HepG2 (cell line): ENCODE data around the gene POFUT1. TPM values are rescaled to one million over a fixed set of nuclear protein-coding genes. Genes with fewer than 3 reads are reported as not detected.

Experiments used
- AGO2 ChIP-seq: fragments of 200-400 bp; formaldehyde crosslinking; optimal IDR thresholded peaks from 2 replicates; pipeline ENCODE3; 2017; ENCODE audit warnings: mild to moderate bottlenecking, low read depth, low read length, moderate library complexity
- AKAP8 ChIP-seq: sonication (generic); formaldehyde crosslinking; IDR thresholded peaks from 2 replicates; pipeline ENCODE4 v1.5.1; 2020; ENCODE audit warnings: mild to moderate bottlenecking, missing genetic modification reagents
- ARID2 ChIP-seq: sonication (generic); formaldehyde crosslinking; IDR thresholded peaks from 2 replicates; pipeline ENCODE4 v1.8.1; 2022; ENCODE audit warnings: mild to moderate bottlenecking, missing genetic modification reagents, borderline replicate concordance
- ARNT ChIP-seq: fragments of 450-650 bp; IDR thresholded peaks from 2 replicates; pipeline ENCODE4 v1.6.1; 2017
- ATF5 ChIP-seq: sonication (generic); formaldehyde crosslinking; IDR thresholded peaks from 2 replicates; pipeline ENCODE4 v1.4.0; 2020; ENCODE audit warnings: mild to moderate bottlenecking, low read depth, missing genetic modification reagents
- DBP ChIP-seq: sonication (generic); formaldehyde crosslinking; IDR thresholded peaks from 2 replicates; pipeline ENCODE4 v1.4.0; 2020; ENCODE audit warnings: missing genetic modification reagents; ENCODE audit errors: not compliant biosample characterization
- HHEX ChIP-seq: IDR thresholded peaks from 2 replicates; pipeline ENCODE4 v1.6.1; 2016; ENCODE audit warnings: control low read depth
- HNF4G ChIP-seq, 2 experiments: sonication (generic) in 1 of 2; formaldehyde crosslinking in 1 of 2; IDR thresholded peaks; 2 replicates each; pipeline versions ENCODE4 v1.4.0 to v1.6.1; 2011 to 2020; ENCODE audit warnings: borderline replicate concordance in 2 of 2, low read depth in 2 of 2, mild to moderate bottlenecking in 2 of 2, low read length in 1 of 2, missing genetic modification reagents in 1 of 2, moderate library complexity in 1 of 2
- IRX3 ChIP-seq: sonication (generic); formaldehyde crosslinking; IDR thresholded peaks from 2 replicates; pipeline ENCODE4 v1.8.1; 2023; ENCODE audit warnings: mild to moderate bottlenecking, low read depth, missing genetic modification reagents, borderline replicate concordance
- MAF1 ChIP-seq: sonication (generic); formaldehyde crosslinking; IDR thresholded peaks from 2 replicates; pipeline ENCODE4 v1.5.0; 2020; ENCODE audit warnings: missing genetic modification reagents, borderline replicate concordance
- MED8 ChIP-seq: sonication (generic); formaldehyde crosslinking; IDR thresholded peaks from 2 replicates; pipeline ENCODE4 v1.8.1; 2023; ENCODE audit warnings: mild to moderate bottlenecking, missing genetic modification reagents; ENCODE audit not compliant: insufficient replicate concordance
- RFX1 ChIP-seq: fragments of 450-650 bp; IDR thresholded peaks from 2 replicates; pipeline ENCODE4 v1.6.1; 2017
- SMARCE1 ChIP-seq: fragments of 450-650 bp; IDR thresholded peaks from 2 replicates; pipeline ENCODE4 v1.6.1; 2017; ENCODE audit warnings: borderline replicate concordance
- SNAPC2 ChIP-seq: sonication (generic); formaldehyde crosslinking; IDR thresholded peaks from 2 replicates; pipeline ENCODE4 v1.8.1; 2022; ENCODE audit warnings: mild to moderate bottlenecking, missing genetic modification reagents
- SRSF9 ChIP-seq: fragments of 200-400 bp; formaldehyde crosslinking; IDR thresholded peaks from 2 replicates; pipeline ENCODE4 v1.6.1; 2018; ENCODE audit warnings: borderline replicate concordance, mild to moderate bottlenecking, low read depth, low read length; ENCODE audit not compliant: insufficient read depth, poor library complexity, severe bottlenecking
- TAF1 ChIP-seq: sonication (generic); formaldehyde crosslinking; IDR thresholded peaks from 2 replicates; pipeline ENCODE4 v1.4.0; 2020; ENCODE audit warnings: missing genetic modification reagents
- THAP11 ChIP-seq: IDR thresholded peaks from 2 replicates; pipeline ENCODE4 v1.6.1; 2016; ENCODE audit warnings: missing biosample characterization, missing genetic modification reagents
- ZBTB21 ChIP-seq: sonication (generic); formaldehyde crosslinking; IDR thresholded peaks from 2 replicates; pipeline ENCODE4 v1.4.0; 2020; ENCODE audit warnings: missing genetic modification reagents
- ZBTB42 ChIP-seq: sonication (generic); formaldehyde crosslinking; IDR thresholded peaks from 2 replicates; pipeline ENCODE4 v1.5.0; 2020; ENCODE audit warnings: mild to moderate bottlenecking, missing genetic modification reagents
- ZFP36 ChIP-seq: fragments of 150-350 bp; IDR thresholded peaks from 2 replicates; pipeline ENCODE4 v1.6.1; 2018; ENCODE audit warnings: borderline replicate concordance, low read length, low read depth; ENCODE audit not compliant: partially characterized antibody
- ZFP82 ChIP-seq: sonication (generic); formaldehyde crosslinking; IDR thresholded peaks from 2 replicates; pipeline ENCODE4 v1.5.1; 2020; ENCODE audit warnings: mild to moderate bottlenecking, missing genetic modification reagents, borderline replicate concordance
- ZFY ChIP-seq: sonication (generic); formaldehyde crosslinking; IDR thresholded peaks from 2 replicates; pipeline ENCODE4 v1.4.0; 2020; ENCODE audit warnings: missing genetic modification reagents
- ZFYVE20 ChIP-seq: sonication (generic); formaldehyde crosslinking; IDR thresholded peaks from 2 replicates; pipeline ENCODE4 v1.8.0; 2023; ENCODE audit warnings: low read depth, mild to moderate bottlenecking, moderate library complexity, missing genetic modification reagents, borderline replicate concordance
- ZKSCAN5 ChIP-seq: sonication (generic); formaldehyde crosslinking; IDR thresholded peaks from 2 replicates; pipeline ENCODE4 v1.5.1; 2020; ENCODE audit warnings: mild to moderate bottlenecking, missing genetic modification reagents
- ZNF282 ChIP-seq: fragments of 450-650 bp; IDR thresholded peaks from 2 replicates; pipeline ENCODE4 v1.6.1; 2018; ENCODE audit not compliant: partially characterized antibody
- ZNF496 ChIP-seq: sonication (generic); formaldehyde crosslinking; IDR thresholded peaks from 2 replicates; pipeline ENCODE4 v1.8.1; 2023; ENCODE audit warnings: mild to moderate bottlenecking, moderate library complexity, missing genetic modification reagents; ENCODE audit not compliant: insufficient replicate concordance
- ZNF570 ChIP-seq: sonication (generic); formaldehyde crosslinking; IDR thresholded peaks from 2 replicates; pipeline ENCODE4 v1.4.0; 2020; ENCODE audit warnings: mild to moderate bottlenecking, missing genetic modification reagents, borderline replicate concordance
- ZNF720 ChIP-seq: sonication (generic); formaldehyde crosslinking; IDR thresholded peaks from 2 replicates; pipeline ENCODE4 v1.4.0; 2020; ENCODE audit warnings: missing genetic modification reagents
- ZNF749 ChIP-seq: sonication (generic); formaldehyde crosslinking; IDR thresholded peaks from 2 replicates; pipeline ENCODE4 v1.8.0; 2022; ENCODE audit warnings: mild to moderate bottlenecking, missing genetic modification reagents, moderate library complexity, borderline replicate concordance
- ZNF879 ChIP-seq: sonication (generic); formaldehyde crosslinking; IDR thresholded peaks from 2 replicates; pipeline ENCODE4 v1.8.1; 2023; ENCODE audit warnings: missing genetic modification reagents
- polyA plus RNA-seq, 8 experiments: library from polyadenylated mRNA; depleted of rRNA in 3 of 8; stranded (reverse) in 7 of 8; unstranded in 1 of 8; fragments of >200 nt; fragmentation: Illumina TruSeq in 4 of 8; extraction: Trizol in 4 of 8; gene quantifications; 2 replicates each; pipeline versions ENCODE4 v1.2.1 to v1.2.3, GENCODE V29; 2011 to 2016; ENCODE audit warnings: low read depth in 4 of 8, missing spikeins in 1 of 8, mixed read lengths in 1 of 8; ENCODE audit not compliant: insufficient read depth in 1 of 8
- total RNA-seq, 5 experiments: library from RNA; depleted of rRNA; stranded (reverse); fragments of >200 nt; fragmentation: Illumina TruSeq; extraction: Trizol; gene quantifications; 2 replicates each; pipeline ENCODE4 v1.2.3, GENCODE V29; 2016; ENCODE audit warnings: low read depth in 1 of 5

POFUT1 gene
- total and polyA plus RNA-seq, 2 of the 13 experiments (the other 11 are each of a cell fraction or from before 2014, with no cell fraction given): 35.5 to 58.3 TPM

DNA sequence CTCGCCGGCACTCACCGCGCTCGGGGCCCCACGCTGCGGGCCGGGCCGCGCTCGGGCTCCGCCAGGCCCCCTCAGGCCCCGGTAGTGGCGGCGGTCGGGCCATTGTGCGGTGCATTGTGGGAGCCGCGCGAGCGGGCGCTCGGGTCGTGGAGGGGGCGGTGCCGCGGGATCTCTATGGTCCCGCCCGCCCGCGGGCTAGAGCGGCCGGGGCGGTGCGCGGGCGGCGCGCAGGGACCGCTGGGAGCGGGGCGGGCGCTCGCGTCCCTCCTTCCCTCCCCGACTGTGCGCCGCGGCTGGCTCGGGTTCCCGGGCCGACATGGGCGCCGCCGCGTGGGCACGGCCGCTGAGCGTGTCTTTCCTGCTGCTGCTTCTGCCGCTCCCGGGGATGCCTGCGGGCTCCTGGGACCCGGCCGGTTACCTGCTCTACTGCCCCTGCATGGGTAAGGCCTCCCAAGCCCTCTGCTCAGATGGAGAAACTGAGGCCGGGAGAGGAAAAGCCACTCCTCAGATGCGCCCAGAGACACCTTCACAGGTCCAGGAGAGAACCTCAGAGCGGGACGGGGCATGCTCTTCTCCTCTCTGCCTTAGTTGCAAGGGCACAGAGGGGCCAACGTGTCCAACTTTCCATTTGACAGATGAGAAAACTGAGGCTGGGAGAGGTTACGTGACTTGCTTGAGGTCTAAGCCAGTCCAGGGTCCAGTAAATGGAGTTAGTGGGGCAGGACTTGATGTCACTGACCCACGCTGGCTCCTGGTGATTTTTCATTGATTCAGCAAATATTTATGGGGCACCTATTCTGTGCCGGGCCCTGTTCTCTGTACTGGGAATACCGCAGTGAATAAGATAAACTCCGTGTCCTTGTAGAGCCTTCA lies at the start of gene POFUT1, which contains the start of gene PLAGL2 (continued):
- TF ChIP-seq ZFYVE20 (CRISPR knock-in tag) (peak; percentile 50; the same call in 1 of the 2 replicates), ZFP36 (no peak), ARNT (no peak), ZKSCAN5 (CRISPR knock-in tag) (0 out of 2 replicates have a peak, but pooled peaks have one; percentile 19), ZNF282 (no peak), ZBTB42 (no peak), ZNF570 (no peak), ZBTB21 (CRISPR knock-in tag) (no peak), MAF1 (peak; percentile 76; the same call in 1 of the 2 replicates), HNF4G (IDR thresholded peaks at IDR 0.05; ENCODE audit: borderline replicate concordance, low read depth, low read length) (peak; percentile 37; the same call in 1 of the 2 replicates), HNF4G (CRISPR knock-in tag; IDR thresholded peaks at IDR 0.05; ENCODE audit: borderline replicate concordance, low read depth) (peak; percentile 88), AKAP8 (CRISPR knock-in tag) (peak; percentile 76; the same call in 1 of the 2 replicates), SMARCE1 (no peak), ATF5 (CRISPR knock-in tag) (no peak), ZFY (peak; percentile 99), RFX1 (no peak), ZFP82 (CRISPR knock-in tag) (no peak; the same call in 1 of the 2 replicates), IRX3 (CRISPR knock-in tag) (peak; percentile 91; the same call in 1 of the 2 replicates), SRSF9 (no peak), AGO2 (peak; percentile 44), THAP11 (CRISPR knock-in tag) (peak; percentile 92), SNAPC2 (CRISPR knock-in tag) (peak; percentile 71; the same call in 1 of the 2 replicates), ZNF879 (no peak), TAF1 (CRISPR knock-in tag) (peak; percentile 92), DBP (CRISPR knock-in tag) (peak; percentile 58), ZNF749 (0 out of 2 replicates have a peak, but pooled peaks have one; percentile 49), MED8 (CRISPR knock-in tag) (peak; percentile 10), ARID2 (CRISPR knock-in tag) (peak; percentile 97), ZNF496 (CRISPR knock-in tag) (no peak), ZNF720 (CRISPR knock-in tag) (no peak; the same call in 1 of the 2 replicates), HHEX (CRISPR knock-in tag) (no peak; the same call in 1 of the 2 replicates)
